Kidney epithelial cell (primary cell): ENCODE data around the gene GYPC. TPM values are rescaled to one million over a fixed set of nuclear protein-coding genes. Genes with fewer than 3 reads are reported as not detected.
A peak's percentile ranks its signal among the peaks of the same experiment; 100 is the strongest.

Experiments
- DNase-seq: peaks from one replicate; pipeline ENCODE4 v3.0.0-alpha.2; 2010; ENCODE audit warnings: low read depth
- H3K27me3 ChIP-seq: 2 replicates; pipeline ENCODE4 v1.6.0; 2011; ENCODE audit warnings: low read length; ENCODE audit not compliant: control insufficient read depth, insufficient read depth
- H3K36me3 ChIP-seq: 2 replicates; pipeline ENCODE4 v1.5.1; 2011; ENCODE audit warnings: low read length; ENCODE audit not compliant: control insufficient read depth, insufficient read depth
- H3K4me3 ChIP-seq: 2 replicates; pipeline ENCODE4 v1.5.1; 2011; ENCODE audit warnings: low read depth, mild to moderate bottlenecking, control low read depth, low read length
- total RNA-seq: library from RNA; depleted of rRNA; stranded (reverse); fragments of >200 nt; gene quantifications from 2 replicates; pipeline ENCODE4 v1.2.3, GENCODE V29; 2015
- TF ChIP-seq, protein P1 (sequence below): IDR thresholded peaks from 2 replicates; pipeline ENCODE4 v1.5.1; 2011; ENCODE audit warnings: mild to moderate bottlenecking, moderate library complexity, low read length, control low read depth, inconsistent platforms; ENCODE audit not compliant: insufficient read depth, poor library complexity, severe bottlenecking

Gene GYPC
- total RNA-seq, 1 donor from 2014 or later, result 127 TPM

DNA sequence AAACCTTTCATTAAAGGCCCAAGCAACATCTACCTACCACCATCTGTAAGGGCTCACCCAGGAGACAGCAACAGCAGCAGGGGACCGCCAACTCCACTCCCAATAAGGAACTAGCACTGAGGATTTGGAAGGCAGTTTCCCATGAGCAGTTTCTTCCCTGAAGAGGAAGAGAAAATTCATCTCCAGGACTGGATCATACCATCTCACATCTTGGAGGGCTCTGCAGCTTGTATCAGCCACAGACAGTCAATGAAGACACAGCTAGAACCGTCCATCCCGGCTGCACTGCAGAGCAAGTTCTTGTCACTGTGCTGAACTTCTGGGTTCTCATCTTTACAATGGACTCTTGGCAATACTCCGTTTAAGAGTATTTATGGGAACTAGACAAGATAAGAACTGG lies 2.8 kb upstream of the GYPC start:
- no peak for DNase-seq
- no peak overlapping the region for H3K4me3 ChIP-seq
- no peaks in the 10 kb centered on the region for H3K27me3 ChIP-seq
- no peaks in the 10 kb centered on the region for H3K36me3 ChIP-seq
- TF ChIP-seq, protein P1, sequence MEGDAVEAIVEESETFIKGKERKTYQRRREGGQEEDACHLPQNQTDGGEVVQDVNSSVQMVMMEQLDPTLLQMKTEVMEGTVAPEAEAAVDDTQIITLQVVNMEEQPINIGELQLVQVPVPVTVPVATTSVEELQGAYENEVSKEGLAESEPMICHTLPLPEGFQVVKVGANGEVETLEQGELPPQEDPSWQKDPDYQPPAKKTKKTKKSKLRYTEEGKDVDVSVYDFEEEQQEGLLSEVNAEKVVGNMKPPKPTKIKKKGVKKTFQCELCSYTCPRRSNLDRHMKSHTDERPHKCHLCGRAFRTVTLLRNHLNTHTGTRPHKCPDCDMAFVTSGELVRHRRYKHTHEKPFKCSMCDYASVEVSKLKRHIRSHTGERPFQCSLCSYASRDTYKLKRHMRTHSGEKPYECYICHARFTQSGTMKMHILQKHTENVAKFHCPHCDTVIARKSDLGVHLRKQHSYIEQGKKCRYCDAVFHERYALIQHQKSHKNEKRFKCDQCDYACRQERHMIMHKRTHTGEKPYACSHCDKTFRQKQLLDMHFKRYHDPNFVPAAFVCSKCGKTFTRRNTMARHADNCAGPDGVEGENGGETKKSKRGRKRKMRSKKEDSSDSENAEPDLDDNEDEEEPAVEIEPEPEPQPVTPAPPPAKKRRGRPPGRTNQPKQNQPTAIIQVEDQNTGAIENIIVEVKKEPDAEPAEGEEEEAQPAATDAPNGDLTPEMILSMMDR, result no peak

DNA sequence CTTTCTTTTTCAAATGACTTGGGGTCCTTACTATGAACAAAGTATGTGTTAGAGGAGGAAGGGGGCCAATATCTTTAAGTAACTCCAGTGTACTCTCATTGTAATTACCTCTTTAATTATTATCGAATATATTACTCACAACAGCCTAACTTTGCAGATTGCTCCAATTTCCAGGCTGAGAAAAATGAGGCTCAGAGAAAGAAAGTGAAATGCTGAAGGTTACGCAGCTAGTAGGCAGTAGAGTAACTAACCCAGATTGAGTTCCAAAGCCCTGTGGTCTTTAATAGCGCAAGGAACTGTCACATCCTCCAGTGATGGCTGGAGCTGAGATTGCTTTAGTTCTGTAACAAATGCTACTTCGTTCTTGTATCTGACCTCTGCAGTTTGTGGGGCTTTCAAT lies 2.2 kb upstream of the GYPC start:
- Histone ChIP-seq H3K4me3 (no peak overlapping the region), H3K36me3 (no peaks in the 10 kb centered on the region), H3K27me3 (no peaks in the 10 kb centered on the region)
- no peak for DNase-seq
- TF ChIP-seq, protein P1, result no peak

DNA sequence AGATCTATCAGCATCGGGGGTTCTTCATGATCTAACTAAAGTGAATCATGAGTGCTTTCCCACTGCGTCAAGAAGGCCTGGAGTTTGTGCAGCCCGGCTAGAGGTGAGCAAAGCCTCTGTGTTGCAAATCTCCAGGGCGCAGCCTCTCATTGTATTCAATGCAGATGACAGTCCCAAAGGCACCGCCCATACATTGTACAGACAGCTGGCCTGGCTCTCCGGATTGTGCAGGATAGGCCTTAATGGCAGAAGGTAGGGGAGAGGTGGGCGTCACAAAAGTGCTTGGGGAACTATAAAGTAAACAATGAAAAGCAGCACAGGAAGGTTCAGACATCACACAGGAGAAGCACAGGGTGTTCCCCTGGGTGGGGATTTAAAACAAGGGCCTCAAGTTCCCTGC lies 907 bp upstream of the GYPC start:
- H3K36me3 ChIP-seq, result no peaks in the 10 kb centered on the region
- no peak for DNase-seq
- no peaks in the 10 kb centered on the region for H3K27me3 ChIP-seq
- no peak overlapping the region for H3K4me3 ChIP-seq
- TF ChIP-seq, protein P1, result no peak

DNA sequence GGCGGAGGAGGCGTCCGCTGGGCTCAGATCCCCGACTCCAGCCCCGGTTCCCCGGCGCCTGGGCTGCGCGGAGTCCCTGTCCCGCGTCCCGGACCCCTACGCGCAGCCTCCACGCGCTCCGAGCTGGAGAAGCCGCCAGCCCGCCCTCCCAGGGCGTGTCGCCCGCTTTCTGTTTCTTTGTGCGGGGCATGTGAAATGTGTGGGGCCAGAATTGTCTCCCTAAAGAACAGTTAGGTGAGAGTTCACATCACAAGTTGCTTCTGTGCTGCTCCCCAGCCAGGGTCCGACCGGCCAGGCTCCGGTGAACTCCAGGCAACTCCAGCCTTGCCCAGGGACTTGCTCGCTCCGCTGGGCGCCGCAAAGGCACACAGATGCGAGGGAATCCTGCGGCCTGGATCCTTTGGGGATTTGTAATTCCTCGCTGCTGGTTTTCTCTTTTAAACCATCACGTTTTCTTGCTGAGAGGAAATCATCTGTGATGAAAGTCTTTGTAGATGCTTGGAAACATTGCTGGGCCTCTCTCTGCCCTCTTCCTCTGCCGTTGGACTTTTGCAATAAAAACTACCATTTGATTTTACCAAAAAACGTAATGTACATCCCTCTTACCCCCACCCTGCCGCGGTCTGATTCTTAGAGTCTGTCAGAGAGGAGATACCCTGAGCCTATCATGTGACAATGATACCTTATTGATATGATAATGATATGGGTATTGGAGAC lies 631 bp downstream of the GYPC start:
- TF ChIP-seq, protein P1, result no peak
- Histone ChIP-seq H3K27me3 (no peaks in the 10 kb centered on the region), H3K36me3 (no peaks in the 10 kb centered on the region), H3K4me3 (peak overlapping the region; percentile 69)
- DNase-seq, result no peak

DNA sequence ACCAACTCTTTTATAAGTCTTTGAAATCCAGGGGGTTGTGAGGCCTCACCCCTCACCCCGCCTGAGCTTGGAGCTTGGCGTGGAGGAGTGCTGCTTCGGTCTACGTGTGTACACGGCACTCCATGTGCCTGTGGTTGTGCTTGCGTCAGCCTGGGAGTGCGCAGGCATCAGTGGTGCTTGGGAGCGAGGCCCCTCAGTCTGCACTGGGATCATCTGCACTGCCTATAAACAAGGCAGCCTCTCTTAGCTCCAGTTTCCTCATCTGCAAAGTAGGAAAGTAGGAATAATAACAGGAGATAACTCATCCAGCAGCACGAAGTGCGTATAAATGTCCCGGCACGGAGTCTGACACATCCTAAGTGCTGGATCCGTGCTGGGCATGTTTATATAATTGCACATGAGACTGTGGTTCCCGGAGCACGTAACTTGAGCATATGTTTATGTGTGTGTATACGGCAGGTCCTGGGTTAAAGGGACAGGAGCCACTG lies 1.2 kb downstream of the GYPC start:
- peak; percentile 29 for DNase-seq
- TF ChIP-seq, protein P1, result no peak

More for the DNA sequence above, 1.2 kb downstream of the GYPC start:
- Histone ChIP-seq H3K27me3 (no peaks in the 10 kb centered on the region), H3K36me3 (no peaks in the 10 kb centered on the region), H3K4me3 (peak overlapping the region; percentile 69)
